SH-SY5Y (cell line): ENCODE results near the gene MAP3K14.

Source experiments
- GATA2 ChIP-seq: IDR thresholded peaks from 2 replicates; pipeline ENCODE4 v1.6.1; 2011; ENCODE audit warnings: mild to moderate bottlenecking, low read depth, low read length
- GATA3 ChIP-seq: IDR thresholded peaks from 2 replicates; pipeline ENCODE4 v1.6.1; 2011; ENCODE audit warnings: low read depth, mild to moderate bottlenecking, low read length, moderate library complexity

GRCh38 chr17:45324336-45324735 is 7.5 kb upstream of the MAP3K14 start:
- TF ChIP-seq GATA2: no peak
- no peak for TF ChIP-seq GATA3
